Measurements from ENCODE around the gene SLC16A12. TPM values are rescaled to one million over a fixed set of nuclear protein-coding genes. Genes with fewer than 3 reads are reported as not detected.

Gene SLC16A12
- total and polyA plus RNA-seq, 2 donors (not counting 3 experiments of a cell fraction or from before 2014, with no cell fraction given) = not detected

DNA sequence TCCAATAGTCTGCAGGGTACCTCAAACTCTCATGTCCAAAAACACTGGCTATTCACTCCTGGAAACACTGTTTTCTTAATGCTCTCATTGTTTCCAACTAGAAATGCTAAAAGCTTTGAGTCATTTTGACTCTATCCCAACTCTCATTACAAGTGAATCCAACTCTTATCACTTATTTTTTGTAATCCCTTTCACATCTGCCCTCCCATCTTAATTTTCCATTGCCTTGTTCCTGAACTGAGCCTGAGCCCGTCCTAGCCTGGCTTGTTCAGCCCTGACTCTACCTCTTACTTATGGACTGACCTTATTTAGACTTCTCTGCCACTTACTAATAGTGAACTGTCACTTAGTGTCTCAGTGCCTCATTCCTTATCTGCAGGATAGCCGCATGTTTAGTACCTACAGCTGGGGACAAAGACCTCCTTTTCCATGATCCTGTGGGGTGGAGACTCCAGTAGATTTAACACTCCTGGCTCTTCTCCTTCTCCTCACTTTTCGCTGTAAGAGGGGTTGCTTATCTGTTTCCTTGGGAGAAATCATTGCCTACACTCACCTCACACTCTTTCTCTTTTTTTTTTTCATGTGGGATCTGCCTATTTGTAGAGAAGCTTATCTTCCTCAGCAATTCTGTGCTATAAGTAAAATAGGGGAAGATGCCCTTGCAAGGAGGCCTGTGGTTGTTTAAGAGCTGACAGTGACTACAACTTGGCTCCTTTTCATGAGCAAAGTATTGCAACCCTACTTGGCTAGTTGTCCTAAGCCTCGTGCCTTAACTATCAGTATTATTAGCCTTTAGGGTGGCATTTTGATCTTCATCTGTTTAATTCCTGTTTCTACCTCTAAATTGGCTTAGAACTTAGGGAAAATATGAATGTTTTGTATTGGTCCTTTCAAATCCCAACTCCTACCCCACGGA is 56.4 kb downstream of the SLC16A12 start:
- POLR2A ChIA-PET = no interaction called here
- Histone ChIP-seq H3K4me3 (replicated peaks in 1 of 3; ENCODE audit: insufficient read depth in 1 of 3, low read depth in 1 of 3, low read length in 3 of 3) (no peak overlapping the region), H3K9me1 (replicated peaks; ENCODE audit: control insufficient read depth, extremely low read depth, insufficient read depth, low read length) (peaks cover 3% of the 10 kb centered on the region), H3K9ac (replicated peaks; ENCODE audit: extremely low read depth, insufficient read depth, low read length) (no peak overlapping the region), H2AFZ (ENCODE audit: low read depth, low read length) (no peak overlapping the region), H3K9me3 (replicated peaks; ENCODE audit: control insufficient read depth, insufficient read depth, low read length) (no peaks in the 10 kb centered on the region), H3K4me1 (ENCODE audit: control insufficient read depth, extremely low read depth, insufficient read depth, low read length) (peaks cover 13% of the 10 kb centered on the region), H3K27me3 (ENCODE audit: control insufficient read depth in 2 of 2, insufficient read depth in 2 of 2, low read length in 2 of 2) (no peaks in the 10 kb centered on the region), H4K20me1 (replicated peaks; ENCODE audit: control insufficient read depth, extremely low read depth, insufficient read depth, low read length) (no peaks in the 10 kb centered on the region), H3K36me3 (ENCODE audit: control insufficient read depth in 2 of 2, extremely low read depth in 1 of 2, insufficient read depth in 2 of 2, low read length in 2 of 2) (no peaks in the 10 kb centered on the region), H3K79me2 (ENCODE audit: control insufficient read depth, insufficient read depth, low read length) (no peaks in the 10 kb centered on the region), H3K4me2 (ENCODE audit: insufficient read depth, low read length) (no peak overlapping the region), H3K27ac (ENCODE audit: insufficient read depth, low read depth, low read length) (no peak overlapping the region)
- dilution Hi-C loops (cut with MboI; ENCODE audit: extremely low pct_ligation_motif_present, low sequenced_read_pairs) = no loop called here
- intact Hi-C loops (cut with micrococcal nuclease) = no loop called here
- CTCF ChIA-PET = interaction anchor here (1.1 to 2.2 kb wide), 2 partner anchors 12 to 47 kb away, joined by 4 to 5 read pairs; no protein-coding TSS in a partner anchor
- BruUV-seq (replicated peaks) = no TSS peak
- FAIRE-seq (no peak), DNase-seq (ENCODE audit: low read depth, low spot score) (no peak)
- TF ChIP-seq POLR2A (IDR thresholded peaks at IDR 0.05; ENCODE audit: low read depth, low read length) (no peak), JUN (IDR thresholded peaks at IDR 0.05; ENCODE audit: borderline replicate concordance, insufficient read depth, insufficient read length, low read depth) (no peak), POLR2AphosphoS5 (IDR thresholded peaks at IDR 0.05; ENCODE audit: insufficient read depth, low read depth, low read length) (no peak), EZH2 (IDR thresholded peaks at IDR 0.05; ENCODE audit: borderline replicate concordance, low read depth, low read length, severe bottlenecking) (no peak), GATA2 (IDR thresholded peaks at IDR 0.05; ENCODE audit: insufficient read depth, insufficient read length, low read depth, low read length) (no peak), FOS (IDR thresholded peaks at IDR 0.05; ENCODE audit: borderline replicate concordance, insufficient read depth, low read length) (no peak), MYC (IDR thresholded peaks at IDR 0.05; ENCODE audit: low read depth, low read length) (no peak), CTCF (IDR thresholded peaks at IDR 0.05; ENCODE audit: extremely low read depth in 1 of 2, insufficient read depth in 1 of 2, low read depth in 1 of 2, low read length in 2 of 2) (no peak)
- TF ChIP-seq, protein P1, sequence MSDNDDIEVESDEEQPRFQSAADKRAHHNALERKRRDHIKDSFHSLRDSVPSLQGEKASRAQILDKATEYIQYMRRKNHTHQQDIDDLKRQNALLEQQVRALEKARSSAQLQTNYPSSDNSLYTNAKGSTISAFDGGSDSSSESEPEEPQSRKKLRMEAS (IDR thresholded peaks at IDR 0.05; ENCODE audit: insufficient read depth, insufficient read length) = no peak

All from endothelial cell of umbilical vein (primary cell).